ENCODE data around the gene HOXA3.

HOXA3 gene

GRCh38 chr7:27189295-27189996 is 37.1 kb upstream of the HOXA3 start:
- no peak for DNase-seq (ENCODE audit: low spot score)

DNA sequence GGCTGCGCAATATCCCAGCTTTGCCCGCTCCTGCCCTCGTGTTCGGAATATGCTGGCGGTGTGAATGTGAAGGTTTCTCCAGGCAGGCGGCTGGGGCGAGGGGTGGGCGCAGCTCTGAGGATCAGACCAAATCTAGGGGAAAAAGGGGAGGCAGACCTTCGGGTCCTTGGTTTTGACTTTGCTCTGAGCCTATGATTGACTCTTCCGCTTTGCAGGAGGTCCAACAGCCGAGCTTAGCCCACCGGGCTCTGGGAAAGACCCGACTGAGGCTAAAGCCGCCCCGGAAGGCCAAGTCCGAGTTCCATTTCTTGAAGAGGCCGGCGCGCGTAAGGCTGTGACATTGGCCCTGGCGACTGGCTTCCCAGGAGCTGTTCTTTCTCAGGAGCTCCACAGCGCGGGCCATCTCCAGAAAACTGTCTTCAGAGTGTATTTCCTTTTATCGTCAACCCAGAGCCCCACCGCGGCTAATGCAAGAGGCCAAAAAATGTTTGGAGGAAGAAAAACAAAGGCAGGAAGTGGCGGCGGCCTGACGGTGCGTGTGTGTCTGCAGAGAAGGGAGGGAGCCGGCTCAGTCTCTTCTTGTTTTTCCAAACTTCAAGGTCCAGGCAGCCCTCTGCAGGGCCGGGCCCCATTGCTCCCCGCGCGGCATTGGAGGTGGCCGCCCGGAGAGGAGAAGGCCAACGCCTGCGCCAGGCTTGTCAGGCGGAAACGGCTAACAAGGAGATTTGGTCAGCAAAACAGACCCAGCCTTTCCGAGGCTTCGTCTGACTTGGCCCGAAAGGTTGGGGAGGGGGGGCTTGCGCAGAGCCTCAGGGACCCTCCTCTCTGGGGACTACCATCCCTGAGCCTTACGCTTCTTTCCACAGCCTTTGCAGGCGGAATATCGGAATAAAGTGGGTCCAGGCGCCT is 36.3 kb upstream of the HOXA3 start:
- no peak for DNase-seq (ENCODE audit: low spot score)

- DNase-seq (ENCODE audit: low spot score), result no peak
Measured at GRCh38 chr7:27187475-27188385, 35.3 kb upstream of the HOXA3 start.

DNA sequence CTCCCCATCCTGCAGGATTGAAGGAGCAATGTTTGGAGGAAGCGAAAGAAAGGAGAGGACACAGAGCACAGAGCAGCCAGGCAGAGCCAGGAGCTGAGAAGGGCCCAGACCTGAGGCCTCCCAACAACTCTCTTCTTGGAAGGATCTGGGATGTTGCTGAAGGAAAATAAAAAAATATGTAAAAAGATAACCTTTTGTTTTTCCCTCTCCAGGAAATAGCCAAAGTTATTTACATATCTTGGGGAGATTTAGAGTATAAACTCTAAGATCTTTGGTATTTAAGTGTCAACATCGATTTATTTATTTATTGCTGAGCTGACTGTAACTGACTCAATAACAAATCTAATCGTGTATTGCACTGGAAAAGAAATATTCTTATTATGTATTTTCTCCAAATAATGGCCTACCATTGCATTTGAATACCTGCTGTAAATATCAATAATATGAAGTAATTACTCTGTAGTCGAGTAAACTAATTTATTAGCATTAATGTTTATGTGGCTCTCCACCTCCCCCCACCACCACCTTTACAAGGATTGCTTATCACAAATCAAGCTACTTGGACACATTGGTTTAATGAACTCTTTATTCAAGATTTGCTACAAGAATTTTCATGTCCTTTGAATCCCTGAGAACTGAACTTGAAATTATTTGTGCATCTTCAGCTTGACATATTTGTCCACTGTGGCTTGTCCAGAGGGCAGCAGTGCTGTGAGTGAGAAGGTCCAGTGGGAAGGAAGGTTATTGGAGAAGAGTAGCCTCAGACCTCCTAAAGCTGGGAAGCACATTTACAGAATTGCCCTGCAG is 34.5 kb upstream of the HOXA3 start:
- DNase-seq (ENCODE audit: low spot score), result no peak

DNA sequence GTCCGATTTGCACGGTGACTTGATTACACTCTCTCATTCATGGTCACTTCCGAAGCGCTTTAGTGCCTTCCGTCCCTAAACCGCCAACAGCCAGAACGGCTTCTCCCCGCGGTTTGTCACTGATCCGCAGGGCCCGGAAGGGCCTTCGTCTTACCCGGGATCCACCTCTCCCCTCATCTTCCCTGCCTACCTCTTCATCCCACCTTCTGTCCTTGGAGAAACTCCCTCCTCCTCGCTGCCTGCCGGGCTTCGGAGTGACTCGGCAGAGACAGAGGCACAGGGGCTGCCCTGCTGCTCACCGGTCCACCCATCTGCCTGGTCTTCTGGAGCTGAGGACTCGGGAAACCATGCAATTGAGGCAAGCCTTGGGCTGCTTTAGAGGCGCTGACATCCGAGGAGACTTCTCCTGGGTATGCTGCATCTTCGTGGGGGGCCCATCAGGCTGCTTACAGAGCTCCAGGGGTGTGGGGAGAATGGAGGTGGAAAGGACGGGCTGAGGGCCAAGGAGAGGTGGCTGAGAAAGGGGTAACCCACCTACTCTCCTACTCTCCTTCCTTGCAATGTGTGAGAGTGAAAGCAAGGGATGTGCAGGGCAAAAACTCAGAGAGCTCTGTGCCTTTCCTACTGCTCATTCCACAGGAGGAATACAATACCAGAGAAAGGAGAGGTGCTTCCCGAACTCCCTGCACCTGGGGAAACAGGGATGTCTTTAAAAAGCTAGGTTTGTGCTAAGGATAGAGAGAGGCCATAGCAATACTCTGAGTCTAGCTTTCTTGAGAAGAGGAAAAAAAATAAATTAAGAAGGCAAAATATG is 33.7 kb upstream of the HOXA3 start:
- no peak for DNase-seq (ENCODE audit: low spot score)

DNA sequence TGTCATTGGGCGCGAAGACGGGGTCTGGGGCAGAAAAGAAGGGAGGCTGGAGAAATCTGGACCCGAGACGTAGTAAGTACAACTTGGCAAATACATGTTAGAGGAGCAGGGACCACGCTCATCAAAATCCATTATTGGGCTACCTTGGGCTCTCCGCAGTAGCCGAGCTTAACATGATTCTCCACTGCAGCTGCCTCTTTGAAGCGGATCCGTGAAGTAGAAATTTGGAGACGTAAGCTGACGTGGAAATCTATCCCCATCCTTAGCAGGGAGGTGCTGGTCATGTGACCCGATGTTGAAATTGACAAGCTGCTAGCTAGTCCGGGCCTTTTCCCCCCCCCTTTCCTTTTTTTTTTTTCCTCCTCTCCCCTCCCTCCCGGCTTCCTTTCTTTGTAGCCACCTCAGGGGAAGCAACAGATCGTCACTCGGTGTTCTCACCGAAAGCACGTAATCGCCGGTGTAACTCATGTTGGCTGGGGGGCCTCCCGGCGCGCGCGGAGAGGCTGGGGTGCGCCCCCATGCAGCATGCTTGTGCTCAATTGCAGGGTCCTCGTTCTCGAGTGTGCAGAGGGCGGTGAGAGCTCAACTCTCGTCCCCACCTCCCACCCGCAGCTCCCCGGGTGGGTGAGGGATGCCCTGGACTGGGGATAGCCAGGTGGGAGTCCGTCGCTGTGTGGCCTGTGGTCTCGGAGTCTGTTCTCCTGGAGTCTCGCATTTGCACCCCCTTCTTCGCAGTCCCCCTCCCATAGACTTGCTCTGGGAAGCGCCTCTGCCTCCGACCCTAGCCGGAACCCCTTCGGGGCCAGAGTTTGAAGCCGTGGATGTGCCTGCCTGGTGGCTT is 32.9 kb upstream of the HOXA3 start, which contains the start of gene HOXA11:
TSS of gene HOXA11 (minus strand) at position 220 of the 841 bp plus-strand sequence. CDS start at position 132, 88 bp downstream.
- peak; percentile 93 for DNase-seq (ENCODE audit: low spot score)

GRCh38 chr7:27184337-27185012 is 32.1 kb upstream of the HOXA3 start:
- no peak for DNase-seq (ENCODE audit: low spot score)

DNA sequence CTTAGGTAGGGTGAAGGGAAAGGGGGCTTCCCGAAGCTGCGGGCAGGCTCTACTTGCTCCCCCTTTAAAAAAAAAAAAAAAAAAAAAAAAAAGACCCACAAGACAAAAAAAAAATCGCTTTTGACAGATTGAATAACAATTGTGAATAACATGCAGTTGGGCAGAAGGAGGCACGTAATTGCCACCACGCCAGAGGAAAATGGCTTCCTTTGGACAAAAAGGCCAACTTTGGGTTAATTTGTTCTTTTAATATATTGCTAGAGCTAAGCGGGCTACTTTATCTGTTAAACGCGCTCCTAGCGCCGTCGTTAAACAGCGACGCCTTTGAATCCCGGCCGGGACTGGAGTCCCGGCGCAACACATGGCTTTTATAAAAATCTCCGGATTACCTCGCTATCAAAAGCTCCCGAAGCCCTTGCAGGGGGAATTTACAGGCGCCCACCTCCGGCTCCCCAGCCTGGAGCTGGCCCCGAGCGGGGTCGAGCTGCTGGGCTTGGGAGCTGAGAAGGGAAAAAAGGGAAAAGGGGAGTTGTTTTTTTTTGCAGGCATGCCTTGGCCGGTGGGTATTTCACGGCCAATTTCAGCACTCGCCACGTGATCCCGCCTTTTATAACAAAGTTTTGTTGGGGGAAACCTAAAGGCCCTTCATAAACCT is 31.4 kb upstream of the HOXA3 start:
- no peak for DNase-seq (ENCODE audit: low spot score)

- DNase-seq (ENCODE audit: low spot score), result no peak
Measured at GRCh38 chr7:27182861-27183681, 30.7 kb upstream of the HOXA3 start.

DNA sequence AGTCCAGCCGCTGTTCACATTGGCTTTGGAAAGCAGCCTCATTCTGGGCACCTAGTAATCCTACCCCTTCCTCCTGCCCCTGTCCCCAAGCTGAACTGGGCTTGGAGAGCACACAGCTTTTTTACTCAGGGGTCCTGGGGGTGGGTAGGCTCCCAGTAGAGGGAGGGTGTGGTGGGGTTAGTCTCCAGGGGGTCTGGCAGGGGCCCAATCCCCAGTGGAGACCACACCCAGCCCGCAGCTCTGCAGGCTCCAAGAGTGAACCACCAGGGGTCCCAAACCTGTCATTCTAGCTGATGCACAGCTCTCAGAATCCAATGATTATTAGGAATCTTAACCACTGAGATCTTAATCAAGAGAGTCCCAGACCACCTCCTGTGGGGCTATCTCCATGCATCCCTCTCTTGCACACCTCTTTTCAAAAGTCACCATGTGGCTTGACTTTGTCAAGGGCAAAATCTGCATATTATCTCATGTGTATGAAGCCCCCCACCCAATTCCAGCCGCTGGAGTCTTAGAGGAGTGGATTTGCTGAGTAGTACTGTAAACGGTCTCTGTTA is 30.0 kb upstream of the HOXA3 start:
- no peak for DNase-seq (ENCODE audit: low spot score)

GRCh38 chr7:27181795-27182275 is 29.5 kb upstream of the HOXA3 start:
- no peak for DNase-seq (ENCODE audit: low spot score)

GRCh38 chr7:27180431-27181420 is 28.3 kb upstream of the HOXA3 start:
- no peak for DNase-seq (ENCODE audit: low spot score)

GRCh38 chr7:27179503-27180430 is 27.4 kb upstream of the HOXA3 start:
- peak; percentile 88 for DNase-seq (ENCODE audit: low spot score)

DNA sequence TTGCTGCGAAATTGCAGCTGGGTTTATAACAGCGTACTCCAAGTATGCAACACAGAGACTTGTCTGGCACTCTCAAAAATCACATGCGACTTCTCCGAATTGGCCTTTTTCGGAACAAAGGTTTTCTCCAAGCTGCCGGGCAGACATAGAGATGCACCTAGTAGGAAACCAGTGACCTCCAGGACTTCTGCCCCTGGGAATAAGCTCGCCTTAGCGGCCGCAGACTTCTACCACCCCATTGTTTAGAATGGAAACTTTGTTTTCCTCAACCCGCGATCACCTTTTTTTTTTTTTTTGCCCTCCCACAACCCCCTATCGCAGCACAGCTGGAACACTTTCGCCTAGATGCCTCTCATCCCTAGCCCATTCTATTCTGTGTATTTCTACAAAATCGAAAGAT is 26.6 kb upstream of the HOXA3 start:
- no peak for DNase-seq (ENCODE audit: low spot score)

DNA sequence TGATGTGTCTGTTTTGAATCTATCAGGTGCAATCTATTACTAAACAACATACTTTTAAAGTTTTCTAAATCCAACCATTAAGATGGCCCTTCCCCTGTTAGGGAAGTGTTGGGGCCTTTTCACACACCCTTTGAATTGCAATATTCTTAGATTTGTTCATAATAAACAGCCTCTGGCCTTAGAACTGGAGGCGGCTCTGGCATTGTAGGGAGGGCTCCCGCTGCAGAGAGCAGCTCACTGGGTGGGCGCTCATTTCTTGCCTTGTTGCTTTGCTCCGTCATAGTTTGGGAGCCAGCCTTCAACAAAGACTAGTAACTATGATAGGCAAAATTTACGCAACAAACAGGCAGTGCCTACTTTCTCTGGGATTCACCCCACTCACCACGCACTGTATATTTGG is 26.0 kb upstream of the HOXA3 start:
- peak; percentile 61 for DNase-seq (ENCODE audit: low spot score)
